Measurements from ENCODE around the gene MYBPC3.

- TF ChIP-seq, protein P1, sequence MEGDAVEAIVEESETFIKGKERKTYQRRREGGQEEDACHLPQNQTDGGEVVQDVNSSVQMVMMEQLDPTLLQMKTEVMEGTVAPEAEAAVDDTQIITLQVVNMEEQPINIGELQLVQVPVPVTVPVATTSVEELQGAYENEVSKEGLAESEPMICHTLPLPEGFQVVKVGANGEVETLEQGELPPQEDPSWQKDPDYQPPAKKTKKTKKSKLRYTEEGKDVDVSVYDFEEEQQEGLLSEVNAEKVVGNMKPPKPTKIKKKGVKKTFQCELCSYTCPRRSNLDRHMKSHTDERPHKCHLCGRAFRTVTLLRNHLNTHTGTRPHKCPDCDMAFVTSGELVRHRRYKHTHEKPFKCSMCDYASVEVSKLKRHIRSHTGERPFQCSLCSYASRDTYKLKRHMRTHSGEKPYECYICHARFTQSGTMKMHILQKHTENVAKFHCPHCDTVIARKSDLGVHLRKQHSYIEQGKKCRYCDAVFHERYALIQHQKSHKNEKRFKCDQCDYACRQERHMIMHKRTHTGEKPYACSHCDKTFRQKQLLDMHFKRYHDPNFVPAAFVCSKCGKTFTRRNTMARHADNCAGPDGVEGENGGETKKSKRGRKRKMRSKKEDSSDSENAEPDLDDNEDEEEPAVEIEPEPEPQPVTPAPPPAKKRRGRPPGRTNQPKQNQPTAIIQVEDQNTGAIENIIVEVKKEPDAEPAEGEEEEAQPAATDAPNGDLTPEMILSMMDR (IDR thresholded peaks at IDR 0.05; ENCODE audit: insufficient read depth, low read depth, low read length): no peak
- TF ChIP-seq EZH2 (IDR thresholded peaks at IDR 0.05; ENCODE audit: insufficient read depth, low read length): no peak
These were observed 32.0 kb upstream of the MYBPC3 start for GRCh38 chr11:47384498-47384897.
